NCI-H510A (cell line): ENCODE data around the gene GYPC.
"Not testable (repeated sequence)": the region's sequence is repeated elsewhere in the genome, so short reads cannot be mapped to it uniquely, and the experiment has no call there.

Experiments
- DNase-seq: peaks from one replicate; lab custom pipeline; 2025; lab: John Stamatoyannopoulos, UW

The GYPC gene

GRCh38 chr2:126655500-126656430 is at the start of gene GYPC:
GYPC (plus strand) TSS chr2:126656158; CDS start chr2:126656264, 106 bp downstream.
- no peak for DNase-seq

GRCh38 chr2:126614524-126615227 is 41.3 kb upstream of the GYPC start:
- DNase-seq = no peak

- DNase-seq = no peak
Measured at GRCh38 chr2:126616606-126617069, 39.3 kb upstream of the GYPC start.

GRCh38 chr2:126620302-126620701 is 35.7 kb upstream of the GYPC start:
- DNase-seq = no peak

- no peak for DNase-seq
Measured at GRCh38 chr2:126623000-126623399, 33.0 kb upstream of the GYPC start.

GRCh38 chr2:126627643-126628042 is 28.3 kb upstream of the GYPC start:
- DNase-seq = no peak

GRCh38 chr2:126634273-126634861 is 21.6 kb upstream of the GYPC start:
- no peak for DNase-seq

GRCh38 chr2:126635281-126635680 is 20.7 kb upstream of the GYPC start:
- DNase-seq = no peak

GRCh38 chr2:126635736-126636135 is 20.2 kb upstream of the GYPC start:
- DNase-seq = no peak

- DNase-seq = no peak
Measured at GRCh38 chr2:126637386-126637785, 18.6 kb upstream of the GYPC start.

GRCh38 chr2:126638746-126639145 is 17.2 kb upstream of the GYPC start:
- no peak for DNase-seq

GRCh38 chr2:126639276-126639675 is 16.7 kb upstream of the GYPC start:
- no peak for DNase-seq

- not testable (repeated sequence) for DNase-seq
Measured at GRCh38 chr2:126641294-126641693, 14.7 kb upstream of the GYPC start.

- DNase-seq = no peak
Measured at GRCh38 chr2:126642031-126642430, 13.9 kb upstream of the GYPC start.

GRCh38 chr2:126643431-126643830 is 12.5 kb upstream of the GYPC start:
- DNase-seq = no peak

GRCh38 chr2:126643972-126644371 is 12.0 kb upstream of the GYPC start:
- no peak for DNase-seq

- DNase-seq = no peak
Measured at GRCh38 chr2:126644630-126645191, 11.2 kb upstream of the GYPC start.

- DNase-seq = no peak
Measured at GRCh38 chr2:126645211-126645618, 10.7 kb upstream of the GYPC start.

- no peak for DNase-seq
Measured at GRCh38 chr2:126646026-126646425, 9.9 kb upstream of the GYPC start.

- not testable (repeated sequence) for DNase-seq
Measured at GRCh38 chr2:126647714-126648344, 8.1 kb upstream of the GYPC start.

GRCh38 chr2:126648345-126648786 is 7.6 kb upstream of the GYPC start:
- not testable (repeated sequence) for DNase-seq

- DNase-seq = no peak
Measured at GRCh38 chr2:126649101-126649500, 6.9 kb upstream of the GYPC start.
